ENCODE data around the gene SLC6A19.

Gene SLC6A19

GRCh38 chr5:1197876-1198666 is 3.3 kb upstream of the SLC6A19 start:
- DNase-seq, result no peak

GRCh38 chr5:1199340-1199648 is 2.1 kb upstream of the SLC6A19 start:
- DNase-seq, result no peak

- peak; percentile 90 for DNase-seq
These were observed 1.5 kb upstream of the SLC6A19 start for GRCh38 chr5:1199649-1200494.

- peak; percentile 36 for DNase-seq
These were observed 684 bp upstream of the SLC6A19 start for GRCh38 chr5:1200495-1201326.

GRCh38 chr5:1202026-1202797 is 817 bp downstream of the SLC6A19 start:
- no peak for DNase-seq

- DNase-seq, result no peak
These were observed 1.4 kb downstream of the SLC6A19 start for GRCh38 chr5:1202798-1203185.

GRCh38 chr5:1203311-1203967 is 2.0 kb downstream of the SLC6A19 start:
- DNase-seq, result no peak

- DNase-seq, result no peak
These were observed 2.7 kb downstream of the SLC6A19 start for GRCh38 chr5:1203968-1204692.

- DNase-seq, result peak; percentile 81
These were observed 3.4 kb downstream of the SLC6A19 start for GRCh38 chr5:1204693-1205242.

GRCh38 chr5:1205255-1206180 is 4.1 kb downstream of the SLC6A19 start:
- no peak for DNase-seq

GRCh38 chr5:1206521-1207412 is 5.4 kb downstream of the SLC6A19 start:
- DNase-seq, result no peak

- no peak for DNase-seq
These were observed 6.2 kb downstream of the SLC6A19 start for GRCh38 chr5:1207555-1207954.

- DNase-seq, result no peak
These were observed 6.9 kb downstream of the SLC6A19 start for GRCh38 chr5:1208221-1208742.

- peak; percentile 5 for DNase-seq
These were observed 7.5 kb downstream of the SLC6A19 start for GRCh38 chr5:1208743-1209488.

- no peak for DNase-seq
These were observed 8.1 kb downstream of the SLC6A19 start for GRCh38 chr5:1209489-1209852.

GRCh38 chr5:1209896-1210776 is 8.7 kb downstream of the SLC6A19 start:
- DNase-seq, result no peak

- no peak for DNase-seq
These were observed 9.4 kb downstream of the SLC6A19 start for GRCh38 chr5:1210832-1211251.

Data from OCI-M1 (cell line).